Chondrocyte (in vitro differentiated cells): ENCODE measurements around the gene DBH. TPM values are rescaled to one million over a fixed set of nuclear protein-coding genes. Genes with fewer than 3 reads are reported as not detected.

ENCODE experiments used
- DNase-seq: peaks from one replicate; pipeline ENCODE4 v3.0.0; 2021; ENCODE audit warnings: mixed read lengths, low spot score
- H3K27ac Mint-ChIP-seq: one replicate; pipeline ENCODE4 v1.8.0; 2021; ENCODE audit warnings: mild to moderate bottlenecking, moderate library complexity, mixed read lengths; ENCODE audit not compliant: unreplicated experiment
- H3K27me3 Mint-ChIP-seq: 2 replicates; pipeline ENCODE4 v1.8.0; 2021; ENCODE audit warnings: low read depth, mixed read lengths
- H3K36me3 Mint-ChIP-seq: 2 replicates; pipeline ENCODE4 v1.8.0; 2021; ENCODE audit warnings: low read depth, mixed read lengths
- H3K4me1 Mint-ChIP-seq: 2 replicates; pipeline ENCODE4 v1.8.0; 2021; ENCODE audit warnings: low read depth, mild to moderate bottlenecking, mixed read lengths
- H3K4me3 Mint-ChIP-seq: one replicate; pipeline ENCODE4 v1.8.0; 2021; ENCODE audit warnings: mild to moderate bottlenecking, moderate library complexity, mixed read lengths; ENCODE audit not compliant: unreplicated experiment
- H3K9me3 Mint-ChIP-seq: 2 replicates; pipeline ENCODE4 v1.8.0; 2021; ENCODE audit warnings: low read depth, mixed read lengths
- total RNA-seq: library from RNA; stranded (reverse); gene quantifications from 3 replicates; pipeline ENCODE4 v1.2.1, GENCODE V29; 2021
- TF ChIP-seq, protein P1 (sequence below): fragments of 200-600 bp; sonication (generic); IDR thresholded peaks from 2 replicates; pipeline ENCODE4 v1.5.0; 2021; ENCODE audit warnings: antibody characterized with exemption, mild to moderate bottlenecking, moderate library complexity

The DBH gene
- total RNA-seq, 1 donor from 2014 or later = not detected

DNA sequence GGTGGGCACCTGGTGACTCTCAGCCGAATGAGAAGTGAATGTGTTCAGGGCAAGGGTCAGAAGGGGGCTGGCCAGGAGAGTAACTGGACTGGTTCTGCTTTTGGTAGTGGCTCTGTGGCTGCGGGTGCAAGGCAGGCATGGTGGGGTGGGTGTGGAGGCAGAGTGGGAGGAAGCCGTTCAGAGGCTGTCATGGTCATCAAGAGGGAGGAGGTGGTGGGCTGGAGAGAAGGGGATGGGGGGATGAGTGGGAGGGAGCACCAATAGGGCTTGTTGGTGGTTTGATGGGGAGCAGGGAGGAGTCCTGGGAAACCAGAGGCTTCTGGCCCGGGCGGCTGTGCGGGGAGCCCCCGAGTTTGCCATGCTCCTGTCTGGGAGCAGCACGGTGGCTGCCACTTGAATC, 40.3 kb upstream of the DBH start:
- Mint-ChIP-seq H3K4me3 (no peak overlapping the region), H3K9me3 (peaks cover 21% of the 10 kb centered on the region), H3K36me3 (peaks cover 7% of the 10 kb centered on the region), H3K4me1 (no peaks in the 10 kb centered on the region), H3K27me3 (peaks cover 20% of the 10 kb centered on the region), H3K27ac (no peak overlapping the region)
- TF ChIP-seq, protein P1, sequence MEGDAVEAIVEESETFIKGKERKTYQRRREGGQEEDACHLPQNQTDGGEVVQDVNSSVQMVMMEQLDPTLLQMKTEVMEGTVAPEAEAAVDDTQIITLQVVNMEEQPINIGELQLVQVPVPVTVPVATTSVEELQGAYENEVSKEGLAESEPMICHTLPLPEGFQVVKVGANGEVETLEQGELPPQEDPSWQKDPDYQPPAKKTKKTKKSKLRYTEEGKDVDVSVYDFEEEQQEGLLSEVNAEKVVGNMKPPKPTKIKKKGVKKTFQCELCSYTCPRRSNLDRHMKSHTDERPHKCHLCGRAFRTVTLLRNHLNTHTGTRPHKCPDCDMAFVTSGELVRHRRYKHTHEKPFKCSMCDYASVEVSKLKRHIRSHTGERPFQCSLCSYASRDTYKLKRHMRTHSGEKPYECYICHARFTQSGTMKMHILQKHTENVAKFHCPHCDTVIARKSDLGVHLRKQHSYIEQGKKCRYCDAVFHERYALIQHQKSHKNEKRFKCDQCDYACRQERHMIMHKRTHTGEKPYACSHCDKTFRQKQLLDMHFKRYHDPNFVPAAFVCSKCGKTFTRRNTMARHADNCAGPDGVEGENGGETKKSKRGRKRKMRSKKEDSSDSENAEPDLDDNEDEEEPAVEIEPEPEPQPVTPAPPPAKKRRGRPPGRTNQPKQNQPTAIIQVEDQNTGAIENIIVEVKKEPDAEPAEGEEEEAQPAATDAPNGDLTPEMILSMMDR = no peak
- DNase-seq = no peak

DNA sequence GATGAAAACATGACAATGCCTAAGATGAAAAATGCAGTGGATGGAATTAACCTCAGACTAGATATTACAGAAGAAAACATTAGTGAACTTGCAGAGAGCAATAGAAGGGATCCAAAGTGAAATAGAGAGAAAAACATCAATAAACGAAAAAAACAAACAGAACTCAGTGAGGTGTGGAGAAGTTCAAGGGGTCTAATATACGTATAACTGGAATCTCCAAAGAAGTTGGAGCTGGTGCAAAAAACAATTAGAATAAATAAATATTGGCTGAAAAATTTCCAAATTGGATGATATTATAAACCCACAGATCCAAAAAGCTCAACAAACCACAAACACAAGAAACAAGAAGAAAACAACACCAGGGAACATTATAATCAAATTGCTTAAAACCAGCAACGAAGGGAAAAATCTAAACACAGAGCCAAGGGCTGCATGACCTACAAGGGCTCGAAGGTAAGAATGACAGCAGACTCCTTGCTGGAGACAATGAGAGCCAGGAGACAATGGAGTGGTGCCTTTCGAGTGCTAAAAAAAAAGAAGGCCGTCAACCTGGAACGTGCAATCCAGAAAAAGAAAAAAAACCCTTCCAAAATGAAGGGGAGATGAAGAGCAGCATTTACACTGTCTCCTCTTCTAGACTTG, 38.7 kb upstream of the DBH start:
- Mint-ChIP-seq H3K4me1 (no peaks in the 10 kb centered on the region), H3K4me3 (no peak overlapping the region), H3K9me3 (peaks cover 21% of the 10 kb centered on the region), H3K27me3 (peaks cover 26% of the 10 kb centered on the region), H3K27ac (no peak overlapping the region), H3K36me3 (peaks cover 7% of the 10 kb centered on the region)
- TF ChIP-seq, protein P1 = no peak
- no peak for DNase-seq

DNA sequence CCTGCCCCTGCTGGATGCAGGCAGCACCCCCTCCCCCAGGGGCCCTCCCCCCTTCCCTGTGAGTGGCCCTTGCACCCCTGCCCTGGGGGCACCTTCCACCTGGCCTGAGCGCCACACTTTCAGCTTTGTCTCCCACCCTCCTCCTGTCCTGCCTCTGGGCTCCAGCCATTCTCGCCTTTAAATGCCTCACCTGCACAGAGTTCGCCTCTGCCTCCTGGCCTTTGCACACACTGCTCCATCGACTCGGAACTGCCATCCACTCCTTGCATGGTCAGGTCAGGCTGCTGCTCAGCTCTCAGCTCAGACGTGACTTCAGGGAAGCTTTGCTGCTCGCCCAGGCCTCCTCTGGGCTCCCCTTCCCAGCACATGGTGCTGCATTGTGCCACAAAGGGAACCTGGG, 37.2 kb upstream of the DBH start:
- Mint-ChIP-seq H3K4me1 (no peaks in the 10 kb centered on the region), H3K27me3 (peaks cover 28% of the 10 kb centered on the region), H3K27ac (no peak overlapping the region), H3K9me3 (peaks cover 21% of the 10 kb centered on the region), H3K4me3 (no peak overlapping the region), H3K36me3 (peaks cover 7% of the 10 kb centered on the region)
- TF ChIP-seq, protein P1 = no peak
- no peak for DNase-seq

DNA sequence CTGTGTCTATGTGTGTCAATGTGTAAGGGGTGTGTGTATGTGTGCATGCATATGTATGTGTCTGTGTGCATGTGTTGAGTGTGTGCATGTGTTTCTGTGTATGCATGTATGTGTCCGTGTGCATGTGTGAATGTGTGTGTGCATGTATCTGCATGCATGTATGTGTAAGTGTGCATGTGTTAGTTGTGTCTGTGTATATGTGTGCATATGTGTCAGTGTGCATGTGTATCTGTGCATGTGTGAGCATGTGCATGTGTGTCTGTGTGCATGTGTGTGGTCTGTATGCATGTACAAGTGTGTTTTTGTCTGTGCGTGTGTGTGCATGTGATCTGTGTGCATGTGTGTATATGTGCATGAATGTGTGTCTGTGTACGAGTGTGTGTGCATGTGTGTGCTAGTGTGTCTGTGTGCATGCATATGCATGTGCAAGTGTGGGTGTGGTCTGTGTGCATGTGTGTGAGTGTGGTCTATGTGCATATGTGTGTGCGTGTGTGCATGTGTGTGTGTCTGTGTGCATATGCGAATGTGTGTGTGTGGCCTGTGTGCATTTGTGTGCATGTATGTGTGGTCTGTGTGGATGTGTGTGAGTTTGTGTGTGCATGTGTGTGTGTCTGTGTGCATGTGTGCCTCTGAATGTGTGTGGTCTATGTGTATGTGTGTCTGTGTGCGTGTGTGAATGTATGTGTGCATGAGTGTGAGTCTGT, 36.5 kb upstream of the DBH start:
- Mint-ChIP-seq H3K4me1 (no peaks in the 10 kb centered on the region), H3K27me3 (peaks cover 28% of the 10 kb centered on the region), H3K4me3 (no peak overlapping the region), H3K36me3 (peaks cover 7% of the 10 kb centered on the region), H3K9me3 (peaks cover 21% of the 10 kb centered on the region), H3K27ac (no peak overlapping the region)
- DNase-seq = no peak
- TF ChIP-seq, protein P1 = no peak

DNA sequence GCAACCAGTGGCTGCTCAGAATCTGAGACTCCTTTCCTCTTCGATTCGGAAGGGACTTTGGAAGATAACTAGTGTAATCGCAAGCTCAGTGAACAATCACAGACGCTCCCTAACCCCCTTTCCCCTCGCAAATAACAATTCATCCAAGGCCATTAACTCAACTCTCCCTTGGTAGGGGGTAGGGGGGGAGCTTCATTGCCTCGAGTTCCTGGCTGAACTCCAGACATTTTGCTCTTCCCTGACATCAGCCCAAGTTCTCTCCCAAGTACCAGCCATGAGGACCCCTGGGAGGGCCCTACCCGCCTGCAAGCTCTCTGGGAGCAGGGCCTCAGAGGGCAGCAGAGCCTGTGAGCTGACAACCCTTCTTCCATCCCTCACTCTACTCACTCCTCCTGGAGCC, 35.4 kb upstream of the DBH start:
- no peak overlapping the region for H3K27ac Mint-ChIP-seq
- TF ChIP-seq, protein P1 = no peak

More for the DNA sequence above, 35.4 kb upstream of the DBH start:
- DNase-seq = no peak
- Mint-ChIP-seq H3K4me3 (no peak overlapping the region), H3K27me3 (peaks cover 33% of the 10 kb centered on the region), H3K4me1 (no peaks in the 10 kb centered on the region), H3K36me3 (peaks cover 7% of the 10 kb centered on the region), H3K9me3 (peaks cover 21% of the 10 kb centered on the region)
